Mesenchymal stem cell (in vitro differentiated cells and primary cell): Measurements from ENCODE around the gene SEMA3A.

Source experiments
- DNase-seq: peaks from one replicate; pipeline ENCODE4 v3.0.0-alpha.2; 2013
- H2AFZ ChIP-seq: one replicate; pipeline ENCODE4 v1.6.1; 2013; ENCODE audit warnings: low read depth, mild to moderate bottlenecking, control low read depth, inconsistent platforms, low read length, moderate library complexity
- H2AK5ac ChIP-seq: 2 replicates; pipeline ENCODE4 v1.6.1; 2013; ENCODE audit warnings: low read length, moderate library complexity, mild to moderate bottlenecking, inconsistent platforms; ENCODE audit not compliant: severe bottlenecking
- H2BK120ac ChIP-seq: one replicate; pipeline ENCODE4 v1.6.1; 2013; ENCODE audit warnings: low read depth, mild to moderate bottlenecking, inconsistent platforms, low read length, moderate library complexity
- H2BK12ac ChIP-seq, 2 experiments: one replicate each; pipeline ENCODE4 v1.6.1; 2013; ENCODE audit warnings: inconsistent platforms in 2 of 2, low read length in 2 of 2, mild to moderate bottlenecking in 2 of 2, moderate library complexity in 2 of 2, control low read depth in 1 of 2
- H2BK15ac ChIP-seq: one replicate; pipeline ENCODE4 v1.6.1; 2013; ENCODE audit warnings: mild to moderate bottlenecking, low read depth, inconsistent platforms; ENCODE audit not compliant: poor library complexity, severe bottlenecking
- H2BK5ac ChIP-seq: 2 replicates; pipeline ENCODE4 v1.6.1; 2013; ENCODE audit warnings: low read depth, mild to moderate bottlenecking, low read length, control low read depth, inconsistent platforms; ENCODE audit not compliant: poor library complexity, severe bottlenecking
- H3K14ac ChIP-seq, 2 experiments: one replicate each; pipeline ENCODE4 v1.6.1; 2013; ENCODE audit warnings: inconsistent platforms in 2 of 2, low read length in 2 of 2, control low read depth in 1 of 2, mild to moderate bottlenecking in 1 of 2, moderate library complexity in 1 of 2
- H3K18ac ChIP-seq, 2 experiments: one replicate each; pipeline ENCODE4 v1.6.1; 2013; ENCODE audit warnings: inconsistent platforms in 2 of 2, low read length in 2 of 2, control low read depth in 1 of 2, low read depth in 1 of 2, mild to moderate bottlenecking in 1 of 2
- H3K23ac ChIP-seq, 2 experiments: one replicate each; pipeline ENCODE4 v1.6.1; 2013; ENCODE audit warnings: inconsistent platforms in 2 of 2, low read length in 2 of 2, mild to moderate bottlenecking in 2 of 2, moderate library complexity in 2 of 2, control low read depth in 1 of 2
- H3K27ac ChIP-seq: 2 replicates; pipeline ENCODE4 v1.5.1; 2013; ENCODE audit warnings: mild to moderate bottlenecking, moderate library complexity, low read length, control low read depth, inconsistent platforms; ENCODE audit not compliant: poor library complexity, severe bottlenecking
- H3K27me3 ChIP-seq, 2 experiments: 2 replicates each; pipeline versions ENCODE4 v1.6.1 to v1.7.0; 2013; ENCODE audit warnings: low read length in 2 of 2, mild to moderate bottlenecking in 2 of 2, moderate library complexity in 2 of 2, control low read depth in 1 of 2, inconsistent platforms in 1 of 2; ENCODE audit not compliant: control insufficient read depth in 1 of 2, insufficient read depth in 1 of 2
- H3K36me3 ChIP-seq, 2 experiments: 2 replicates each; pipeline versions ENCODE4 v1.6.1 to v1.7.0; 2013; ENCODE audit warnings: low read length in 2 of 2, control low read depth in 1 of 2, inconsistent platforms in 1 of 2, low read depth in 1 of 2, mild to moderate bottlenecking in 1 of 2; ENCODE audit not compliant: insufficient read depth in 2 of 2, control insufficient read depth in 1 of 2
- H3K4ac ChIP-seq, 2 experiments: one replicate each; pipeline ENCODE4 v1.6.1; 2013; ENCODE audit warnings: inconsistent platforms in 2 of 2, low read length in 2 of 2, mild to moderate bottlenecking in 2 of 2, moderate library complexity in 2 of 2, control low read depth in 1 of 2, low read depth in 1 of 2
- H3K4me1 ChIP-seq: 2 replicates; pipeline ENCODE4 v1.6.1; 2013; ENCODE audit warnings: low read depth, low read length, control low read depth; ENCODE audit not compliant: control insufficient read depth, insufficient read depth
- H3K4me2 ChIP-seq: 2 replicates; pipeline ENCODE4 v1.6.1; 2013; ENCODE audit warnings: low read length, mild to moderate bottlenecking, inconsistent platforms; ENCODE audit not compliant: poor library complexity, severe bottlenecking
- H3K4me3 ChIP-seq, 2 experiments: 2 replicates each; pipeline versions ENCODE4 v1.5.1 to v1.7.0; 2013; ENCODE audit warnings: low read length in 2 of 2, mild to moderate bottlenecking in 2 of 2, control low read depth in 1 of 2, low read depth in 1 of 2; ENCODE audit not compliant: insufficient read depth in 1 of 2
- H3K79me1 ChIP-seq: replicated peaks from 2 replicates; pipeline ENCODE4 v1.6.1; 2013; ENCODE audit warnings: mild to moderate bottlenecking, control low read depth, low read length, inconsistent platforms; ENCODE audit not compliant: poor library complexity, severe bottlenecking
- H3K9ac ChIP-seq: 2 replicates; pipeline ENCODE4 v1.7.0; 2013; ENCODE audit warnings: mild to moderate bottlenecking, low read length, moderate library complexity
- H3K9me3 ChIP-seq: 2 replicates; pipeline ENCODE4 v1.7.0; 2013; ENCODE audit warnings: mild to moderate bottlenecking, low read length; ENCODE audit not compliant: control insufficient read depth
- H4K8ac ChIP-seq: one replicate; pipeline ENCODE4 v1.6.1; 2013; ENCODE audit warnings: inconsistent platforms, mild to moderate bottlenecking, low read length, moderate library complexity
- H4K91ac ChIP-seq: one replicate; pipeline ENCODE4 v1.6.1; 2013; ENCODE audit warnings: mild to moderate bottlenecking, low read length, inconsistent platforms
- WGBS: methylation state at CpG from one replicate; pipeline ENCODE4 v1.1.7; 2013; ENCODE audit warnings: mixed read lengths; 5-methylcytosine and 5-hydroxymethylcytosine counted together

Gene SEMA3A

DNA sequence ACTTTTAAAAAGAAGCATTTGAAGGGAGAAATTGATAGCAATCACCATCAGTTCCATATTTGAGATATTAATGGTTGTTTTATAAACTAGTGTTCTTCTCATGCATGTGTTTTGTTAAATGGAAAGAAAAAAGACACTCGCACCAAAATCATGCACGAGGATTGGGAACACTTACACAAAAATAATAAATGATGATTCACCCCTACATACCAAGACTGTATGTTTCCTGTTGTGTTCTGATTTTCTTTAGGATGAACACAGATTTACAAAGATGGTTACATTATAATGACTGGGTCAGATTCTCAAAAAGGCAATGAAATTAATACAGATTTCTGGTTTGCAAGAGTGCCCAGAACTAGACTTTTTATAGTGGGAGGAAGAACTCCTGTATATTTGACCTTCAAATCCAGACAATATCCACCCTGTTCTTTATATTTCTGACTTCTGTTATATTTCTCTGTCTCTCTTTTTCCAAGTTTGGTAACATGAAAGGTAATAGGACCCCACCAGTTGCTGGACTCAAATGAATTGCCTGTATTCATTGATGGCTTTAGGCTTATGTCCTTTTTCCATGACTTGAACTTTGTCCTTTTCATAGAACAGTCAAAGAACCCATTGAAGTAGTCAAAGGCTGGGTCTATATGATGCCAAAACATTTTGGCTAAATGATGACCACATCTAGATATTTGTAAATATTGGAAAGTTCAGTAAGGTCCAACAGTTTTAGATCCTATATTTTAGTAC lies 54.4 kb downstream of the SEMA3A start:
- Histone ChIP-seq H3K23ac (no peak overlapping the region), H3K36me3 (no peaks in the 10 kb centered on the region), H2BK5ac (no peak overlapping the region), H2AFZ (no peak overlapping the region), H3K4me3 (no peak overlapping the region), H3K27me3 (no peaks in the 10 kb centered on the region), H2BK120ac (no peak overlapping the region), H2BK15ac (no peak overlapping the region), H3K18ac (no peak overlapping the region), H2AK5ac (no peak overlapping the region), H4K91ac (no peak overlapping the region), H3K4me2 (no peak overlapping the region), H4K8ac (no peak overlapping the region), H3K4ac (no peak overlapping the region), H3K9ac (no peak overlapping the region), H3K4me1 (no peaks in the 10 kb centered on the region), H3K9me3 (no peaks in the 10 kb centered on the region), H3K14ac (no peak overlapping the region), H3K27ac (no peak overlapping the region), H2BK12ac (no peak overlapping the region), H3K79me1 (peaks cover 7% of the 10 kb centered on the region)
- DNase-seq = no peak
- WGBS = no CpG with 5 or more reads among the region's 2 CpGs

DNA sequence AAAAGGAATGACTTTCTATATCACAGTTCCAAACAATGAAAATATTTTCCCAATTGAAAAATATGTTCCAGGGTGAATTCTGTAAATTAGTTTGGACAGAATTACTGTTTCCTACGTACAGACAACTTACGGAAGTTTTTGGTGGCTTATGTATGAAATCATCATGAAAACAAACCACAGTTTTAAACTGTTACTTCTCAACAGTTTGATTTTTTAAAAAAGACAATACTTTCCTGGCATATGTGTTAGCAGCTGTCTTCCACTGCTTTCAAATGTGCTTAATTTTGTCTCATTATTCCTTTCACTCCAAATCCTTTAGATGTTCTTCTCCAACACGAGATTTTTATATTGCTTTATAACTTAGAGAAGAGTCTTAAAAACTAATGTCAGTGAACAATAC lies 56.2 kb downstream of the SEMA3A start:
- no peaks in the 10 kb centered on the region for H3K27me3 ChIP-seq
- no peak for DNase-seq
- no CpG with 5 or more reads among the region's 3 CpGs for WGBS
- peaks cover 0 to 8% of the 10 kb centered on the region in 2 experiments for H3K36me3 ChIP-seq
- no peak overlapping the region for H2AK5ac ChIP-seq
- no peak overlapping the region for H3K18ac ChIP-seq
- no peaks in the 10 kb centered on the region for H3K9me3 ChIP-seq
- H3K23ac ChIP-seq = no peak overlapping the region
- peaks cover 5% of the 10 kb centered on the region for H3K79me1 ChIP-seq
- H3K4me2 ChIP-seq = no peak overlapping the region
- peak overlapping the region in 1 of 2 experiments; percentile 32 for H3K4me3 ChIP-seq
- H2AFZ ChIP-seq = no peak overlapping the region
- H2BK12ac ChIP-seq = no peak overlapping the region
- no peaks in the 10 kb centered on the region for H3K4me1 ChIP-seq
- H3K9ac ChIP-seq = peak overlapping the region; percentile 78
- no peak overlapping the region for H2BK5ac ChIP-seq
- H3K4ac ChIP-seq = no peak overlapping the region
- H2BK15ac ChIP-seq = no peak overlapping the region
- H2BK120ac ChIP-seq = no peak overlapping the region
- H4K91ac ChIP-seq = no peak overlapping the region
- H3K27ac ChIP-seq = no peak overlapping the region
- H3K14ac ChIP-seq = no peak overlapping the region
- no peak overlapping the region for H4K8ac ChIP-seq

DNA sequence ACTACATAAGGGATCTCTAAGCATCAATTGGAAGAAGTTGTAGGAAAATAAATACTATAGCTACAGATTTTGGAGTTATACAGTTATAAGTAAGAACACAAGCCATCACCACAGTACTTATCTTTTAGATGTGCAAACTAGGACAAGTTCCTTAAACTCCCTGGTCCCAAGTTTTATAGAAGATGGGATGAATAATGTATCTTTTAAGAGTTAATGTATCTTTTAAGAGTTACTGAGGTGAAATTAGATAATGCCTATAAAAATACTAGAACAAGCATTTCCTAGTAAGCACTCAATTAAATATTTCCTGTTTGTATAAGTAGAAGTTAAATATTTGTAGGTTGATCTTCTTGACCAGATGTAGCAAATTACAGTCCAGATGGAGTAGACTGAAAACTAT lies 56.8 kb downstream of the SEMA3A start:
- H3K4ac ChIP-seq = no peak overlapping the region
- DNase-seq = no peak
- peaks cover 5% of the 10 kb centered on the region for H3K79me1 ChIP-seq
- no peak overlapping the region for H2BK5ac ChIP-seq
- no peak overlapping the region for H3K27ac ChIP-seq
- H3K4me2 ChIP-seq = no peak overlapping the region
- H4K91ac ChIP-seq = no peak overlapping the region
- H2BK120ac ChIP-seq = no peak overlapping the region
- H3K4me1 ChIP-seq = no peaks in the 10 kb centered on the region
- no peak overlapping the region for H2BK15ac ChIP-seq
- H3K9me3 ChIP-seq = no peaks in the 10 kb centered on the region
- no peak overlapping the region for H2AFZ ChIP-seq
- H3K36me3 ChIP-seq = peaks cover 0 to 8% of the 10 kb centered on the region in 2 experiments
- no peak overlapping the region for H2BK12ac ChIP-seq
- H3K18ac ChIP-seq = no peak overlapping the region
- H2AK5ac ChIP-seq = no peak overlapping the region
- H3K4me3 ChIP-seq = no peak overlapping the region
- H3K9ac ChIP-seq = peak overlapping the region; percentile 78
- no peak overlapping the region for H3K23ac ChIP-seq
- H3K14ac ChIP-seq = no peak overlapping the region
- H3K27me3 ChIP-seq = no peaks in the 10 kb centered on the region
- H4K8ac ChIP-seq = no peak overlapping the region

- Histone ChIP-seq H2BK5ac (no peak overlapping the region), H2BK15ac (no peak overlapping the region), H2BK12ac (peak overlapping the region in 1 of 2 experiments; percentile 52), H2AFZ (no peak overlapping the region), H2AK5ac (no peak overlapping the region), H3K4ac (no peak overlapping the region), H4K8ac (no peak overlapping the region), H3K23ac (no peak overlapping the region), H3K27ac (no peak overlapping the region), H3K4me1 (no peaks in the 10 kb centered on the region), H4K91ac (no peak overlapping the region), H2BK120ac (no peak overlapping the region), H3K4me3 (no peak overlapping the region), H3K27me3 (no peaks in the 10 kb centered on the region), H3K36me3 (peaks cover 0 to 8% of the 10 kb centered on the region in 2 experiments), H3K4me2 (no peak overlapping the region), H3K9me3 (no peaks in the 10 kb centered on the region), H3K18ac (no peak overlapping the region), H3K79me1 (peaks cover 6% of the 10 kb centered on the region), H3K9ac (no peak overlapping the region), H3K14ac (no peak overlapping the region)
- DNase-seq = no peak
- 100% methylated on average over 3 of the region's 3 CpGs for whole genome bisulfite sequencing
These were observed 57.8 kb downstream of the SEMA3A start for GRCh38 chr7:84136809-84137208.
